Osteocyte (in vitro differentiated cells): Measurements from ENCODE around the gene ARFGAP2. TPM values are rescaled to one million over a fixed set of nuclear protein-coding genes. Genes with fewer than 3 reads are reported as not detected.

Experiments used
- DNase-seq: peaks from one replicate; pipeline ENCODE4 v3.0.0; 2021; ENCODE audit warnings: mixed read lengths; ENCODE audit not compliant: unreplicated experiment; ENCODE audit errors: extremely low spot score
- H3K27ac Mint-ChIP-seq: one replicate; pipeline ENCODE4 v1.8.0; 2021; ENCODE audit warnings: mild to moderate bottlenecking, mixed read lengths; ENCODE audit not compliant: unreplicated experiment
- H3K27me3 Mint-ChIP-seq: one replicate; pipeline ENCODE4 v1.8.0; 2021; ENCODE audit warnings: mixed read lengths; ENCODE audit not compliant: unreplicated experiment
- H3K36me3 Mint-ChIP-seq: one replicate; pipeline ENCODE4 v1.8.0; 2021; ENCODE audit warnings: mixed read lengths; ENCODE audit not compliant: unreplicated experiment
- H3K4me1 Mint-ChIP-seq: one replicate; pipeline ENCODE4 v1.8.0; 2021; ENCODE audit warnings: mixed read lengths; ENCODE audit not compliant: unreplicated experiment
- H3K4me3 Mint-ChIP-seq: one replicate; pipeline ENCODE4 v1.8.0; 2021; ENCODE audit warnings: mild to moderate bottlenecking, moderate library complexity, mixed read lengths; ENCODE audit not compliant: unreplicated experiment
- H3K9me3 Mint-ChIP-seq: one replicate; pipeline ENCODE4 v1.8.0; 2021; ENCODE audit warnings: mixed read lengths; ENCODE audit not compliant: unreplicated experiment
- total RNA-seq: library from RNA; stranded (reverse); gene quantifications from 2 replicates; pipeline ENCODE4 v1.2.1, GENCODE V29; 2021
- TF ChIP-seq, protein P1 (sequence below): fragments of 200-600 bp; sonication (generic); IDR thresholded peaks from 2 replicates; pipeline ENCODE4 v1.5.0; 2021; ENCODE audit warnings: antibody characterized with exemption, mild to moderate bottlenecking, moderate library complexity

Gene ARFGAP2
- total RNA-seq, 1 donor from 2014 or later = 73.4 TPM

DNA sequence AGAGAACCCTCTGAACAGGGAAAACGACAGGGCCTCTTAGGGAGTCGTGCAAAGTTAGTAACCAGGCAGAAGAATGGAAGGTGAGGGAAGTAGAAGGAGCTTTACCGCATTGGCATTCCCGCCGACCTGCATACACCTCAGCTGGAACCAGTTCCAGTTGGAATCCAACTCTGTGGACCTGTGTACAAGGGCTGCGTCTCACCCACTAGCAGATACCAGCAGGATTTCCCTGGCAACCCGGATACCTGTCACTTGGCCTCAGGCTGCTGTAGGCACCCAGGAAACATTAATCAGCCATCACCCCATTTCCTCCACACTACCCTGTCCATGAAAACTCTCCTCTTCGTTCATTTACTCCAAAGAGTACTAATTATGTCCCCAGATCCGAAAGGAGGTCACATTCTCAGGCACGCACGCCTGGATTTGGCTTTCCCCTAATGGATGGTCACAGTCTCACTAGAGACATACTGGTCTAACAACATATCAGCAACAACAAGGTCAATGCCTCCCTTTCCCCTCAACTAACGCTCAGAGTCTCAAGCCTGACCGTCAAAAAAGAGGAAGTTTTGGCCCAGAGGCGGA, 842 bp downstream of the ARFGAP2 start:
- TF ChIP-seq, protein P1, sequence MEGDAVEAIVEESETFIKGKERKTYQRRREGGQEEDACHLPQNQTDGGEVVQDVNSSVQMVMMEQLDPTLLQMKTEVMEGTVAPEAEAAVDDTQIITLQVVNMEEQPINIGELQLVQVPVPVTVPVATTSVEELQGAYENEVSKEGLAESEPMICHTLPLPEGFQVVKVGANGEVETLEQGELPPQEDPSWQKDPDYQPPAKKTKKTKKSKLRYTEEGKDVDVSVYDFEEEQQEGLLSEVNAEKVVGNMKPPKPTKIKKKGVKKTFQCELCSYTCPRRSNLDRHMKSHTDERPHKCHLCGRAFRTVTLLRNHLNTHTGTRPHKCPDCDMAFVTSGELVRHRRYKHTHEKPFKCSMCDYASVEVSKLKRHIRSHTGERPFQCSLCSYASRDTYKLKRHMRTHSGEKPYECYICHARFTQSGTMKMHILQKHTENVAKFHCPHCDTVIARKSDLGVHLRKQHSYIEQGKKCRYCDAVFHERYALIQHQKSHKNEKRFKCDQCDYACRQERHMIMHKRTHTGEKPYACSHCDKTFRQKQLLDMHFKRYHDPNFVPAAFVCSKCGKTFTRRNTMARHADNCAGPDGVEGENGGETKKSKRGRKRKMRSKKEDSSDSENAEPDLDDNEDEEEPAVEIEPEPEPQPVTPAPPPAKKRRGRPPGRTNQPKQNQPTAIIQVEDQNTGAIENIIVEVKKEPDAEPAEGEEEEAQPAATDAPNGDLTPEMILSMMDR = no peak
- H3K27ac Mint-ChIP-seq = peak overlapping the region; percentile 98
- DNase-seq = no peak
- H3K36me3 Mint-ChIP-seq = peaks cover 20% of the 10 kb centered on the region
- H3K4me1 Mint-ChIP-seq = peaks cover 28% of the 10 kb centered on the region
- H3K27me3 Mint-ChIP-seq = no peaks in the 10 kb centered on the region
- H3K4me3 Mint-ChIP-seq = peak overlapping the region; percentile 97
- H3K9me3 Mint-ChIP-seq = no peaks in the 10 kb centered on the region

DNA sequence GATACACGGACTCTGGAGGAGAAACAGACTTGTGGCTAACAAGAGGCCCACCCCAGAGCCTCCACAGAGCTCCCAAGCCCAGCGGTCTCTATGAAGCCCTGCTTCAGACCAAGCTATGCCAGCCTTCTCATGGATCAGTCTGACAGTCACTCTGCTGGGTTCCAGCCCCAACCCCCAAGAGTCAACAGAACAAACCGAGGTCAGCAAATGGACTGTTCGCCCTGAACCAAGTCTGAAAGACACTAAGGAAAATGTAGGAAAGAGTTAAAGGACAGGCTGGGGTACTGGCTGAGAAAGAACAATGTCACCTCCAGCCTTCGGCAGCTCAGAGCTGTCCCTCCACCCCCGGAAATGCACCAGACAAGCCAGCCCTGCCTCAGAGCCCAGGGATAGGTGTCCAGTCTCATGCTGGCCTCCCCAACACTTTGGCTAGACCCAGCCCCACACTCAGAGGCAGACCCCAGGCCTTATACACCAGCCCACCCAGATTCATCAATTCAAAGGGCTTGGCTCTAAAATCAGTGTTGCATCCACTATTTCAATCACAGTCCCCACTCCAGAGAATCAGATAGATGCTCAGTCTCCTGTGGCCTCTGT, 3.8 kb downstream of the ARFGAP2 start:
- Mint-ChIP-seq H3K4me1 (peaks cover 22% of the 10 kb centered on the region), H3K27me3 (no peaks in the 10 kb centered on the region), H3K27ac (no peak overlapping the region), H3K36me3 (peaks cover 20% of the 10 kb centered on the region), H3K4me3 (no peak overlapping the region), H3K9me3 (no peaks in the 10 kb centered on the region)
- TF ChIP-seq, protein P1 = no peak
- no peak for DNase-seq

DNA sequence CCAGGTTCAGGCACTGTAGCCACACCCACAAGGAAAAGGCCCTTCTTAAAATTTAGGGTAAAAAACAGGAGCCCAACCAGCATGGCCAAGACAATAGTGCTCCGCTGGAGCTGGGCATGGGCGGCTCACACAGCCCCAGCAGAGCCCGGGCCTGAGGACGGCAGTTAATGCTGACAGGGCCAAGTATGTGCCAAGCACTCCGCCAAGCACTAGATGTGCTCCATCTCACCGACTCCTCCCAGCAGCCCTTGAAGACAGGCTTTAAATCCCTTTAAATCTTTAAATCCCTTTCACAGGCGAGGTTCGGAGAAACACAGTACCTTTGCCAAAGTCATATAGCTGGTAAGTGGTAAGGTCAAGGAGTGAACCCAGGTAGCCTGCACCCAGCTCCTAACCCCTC, 4.8 kb downstream of the ARFGAP2 start:
- DNase-seq = no peak

DNA sequence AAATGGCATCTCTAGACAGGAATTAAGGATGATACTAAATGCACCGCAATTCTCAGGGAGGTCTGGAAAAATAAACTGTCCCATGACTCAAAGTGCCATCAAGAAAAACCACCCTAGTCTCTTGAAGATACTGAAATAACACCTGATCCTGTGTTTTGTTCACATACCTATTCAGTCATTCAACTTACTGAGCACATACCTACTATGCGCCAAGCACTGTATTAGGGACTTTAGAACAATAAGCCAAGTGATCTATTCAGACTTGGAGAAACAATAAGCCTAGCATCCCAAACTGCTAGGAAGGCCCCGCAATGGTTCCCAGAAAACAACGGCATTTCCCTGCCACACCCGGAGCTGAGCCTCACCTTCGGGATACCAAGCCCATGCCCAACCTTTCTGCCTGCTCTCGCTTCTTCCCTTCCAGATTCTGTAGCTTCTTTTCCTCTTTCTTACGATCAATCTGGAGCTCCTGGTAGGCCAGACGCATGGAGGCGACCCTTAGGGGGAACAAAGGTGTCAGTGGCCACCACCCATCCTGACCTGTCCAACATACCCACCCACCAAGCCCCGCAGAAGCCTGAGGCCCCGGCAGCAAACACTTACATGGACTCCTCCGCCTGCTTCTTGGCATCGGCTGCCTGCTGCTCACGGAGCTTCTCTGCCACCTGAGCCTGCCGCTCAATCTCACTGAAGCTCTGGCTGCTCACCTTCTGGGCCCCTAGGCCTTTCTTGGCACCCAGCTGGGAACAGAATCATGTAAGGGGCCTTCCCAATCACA, 5.4 kb downstream of the ARFGAP2 start:
- Mint-ChIP-seq H3K27ac (no peak overlapping the region), H3K4me1 (peaks cover 12% of the 10 kb centered on the region), H3K36me3 (peaks cover 26% of the 10 kb centered on the region), H3K27me3 (no peaks in the 10 kb centered on the region), H3K4me3 (no peak overlapping the region), H3K9me3 (no peaks in the 10 kb centered on the region)
- no peak for DNase-seq
- TF ChIP-seq, protein P1 = no peak

More for the DNA sequence above, 4.8 kb downstream of the ARFGAP2 start:
- Mint-ChIP-seq H3K27ac (no peak overlapping the region), H3K9me3 (no peaks in the 10 kb centered on the region), H3K4me3 (no peak overlapping the region), H3K36me3 (peaks cover 26% of the 10 kb centered on the region), H3K4me1 (peaks cover 15% of the 10 kb centered on the region), H3K27me3 (no peaks in the 10 kb centered on the region)
- TF ChIP-seq, protein P1 = no peak

DNA sequence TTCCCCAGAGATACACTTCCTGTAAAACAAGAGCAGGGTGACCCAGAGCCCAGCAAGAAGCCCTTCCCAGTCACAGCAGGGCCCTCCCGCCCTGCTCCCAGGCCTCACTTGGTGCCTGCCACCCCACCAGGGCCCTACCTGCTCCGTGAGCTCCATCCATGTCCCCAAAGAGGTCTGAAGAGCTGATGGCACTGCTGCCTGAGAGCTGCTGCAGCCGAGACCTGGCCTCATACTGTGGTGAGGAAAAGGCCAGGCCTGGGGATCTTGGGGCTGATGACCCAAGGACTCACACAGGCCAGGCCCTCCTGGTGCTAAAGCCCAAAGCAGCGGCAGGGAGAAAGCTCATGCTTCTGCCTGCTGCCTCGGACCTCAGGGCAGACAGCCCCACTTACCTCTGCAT, 10.3 kb downstream of the ARFGAP2 start:
- TF ChIP-seq, protein P1 = no peak
- peaks cover 4% of the 10 kb centered on the region for H3K4me1 Mint-ChIP-seq
- H3K9me3 Mint-ChIP-seq = no peaks in the 10 kb centered on the region

More for the DNA sequence above, 10.3 kb downstream of the ARFGAP2 start:
- Mint-ChIP-seq H3K27ac (no peak overlapping the region), H3K4me3 (no peak overlapping the region), H3K36me3 (peaks cover 24% of the 10 kb centered on the region), H3K27me3 (no peaks in the 10 kb centered on the region)
- DNase-seq = no peak
